ENCODE results near the gene AIRE. TPM values are rescaled to one million over a fixed set of nuclear protein-coding genes. Genes with fewer than 3 reads are reported as not detected.

AIRE gene
- total RNA-seq, 1 experiment from 2014 or later: not detected

- BruUV-seq (replicated peaks): no TSS peak
- no peaks in the 10 kb centered on the region for H3K36me3 Mint-ChIP-seq (ENCODE audit: insufficient read depth, unreplicated experiment)
- intact Hi-C loops (cut with micrococcal nuclease; ENCODE audit: unreplicated experiment): no loop called here
- H3K4me3 Mint-ChIP-seq (ENCODE audit: unreplicated experiment): no peak overlapping the region
- H3K27ac Mint-ChIP-seq (ENCODE audit: unreplicated experiment): no peak overlapping the region
- CTCF ChIA-PET: no interaction called here
- no peaks in the 10 kb centered on the region for H3K27me3 Mint-ChIP-seq (ENCODE audit: insufficient read depth, unreplicated experiment)
- no peaks in the 10 kb centered on the region for H3K4me1 Mint-ChIP-seq (ENCODE audit: low read depth, unreplicated experiment)
- no peaks in the 10 kb centered on the region for H3K9me3 ChIP-seq
- H3K4me1 ChIP-seq: no peaks in the 10 kb centered on the region
- H3K4me3 ChIP-seq (ENCODE audit: low read depth, low read length): no peak overlapping the region
- no peak for DNase-seq
- TF ChIP-seq, protein P1, sequence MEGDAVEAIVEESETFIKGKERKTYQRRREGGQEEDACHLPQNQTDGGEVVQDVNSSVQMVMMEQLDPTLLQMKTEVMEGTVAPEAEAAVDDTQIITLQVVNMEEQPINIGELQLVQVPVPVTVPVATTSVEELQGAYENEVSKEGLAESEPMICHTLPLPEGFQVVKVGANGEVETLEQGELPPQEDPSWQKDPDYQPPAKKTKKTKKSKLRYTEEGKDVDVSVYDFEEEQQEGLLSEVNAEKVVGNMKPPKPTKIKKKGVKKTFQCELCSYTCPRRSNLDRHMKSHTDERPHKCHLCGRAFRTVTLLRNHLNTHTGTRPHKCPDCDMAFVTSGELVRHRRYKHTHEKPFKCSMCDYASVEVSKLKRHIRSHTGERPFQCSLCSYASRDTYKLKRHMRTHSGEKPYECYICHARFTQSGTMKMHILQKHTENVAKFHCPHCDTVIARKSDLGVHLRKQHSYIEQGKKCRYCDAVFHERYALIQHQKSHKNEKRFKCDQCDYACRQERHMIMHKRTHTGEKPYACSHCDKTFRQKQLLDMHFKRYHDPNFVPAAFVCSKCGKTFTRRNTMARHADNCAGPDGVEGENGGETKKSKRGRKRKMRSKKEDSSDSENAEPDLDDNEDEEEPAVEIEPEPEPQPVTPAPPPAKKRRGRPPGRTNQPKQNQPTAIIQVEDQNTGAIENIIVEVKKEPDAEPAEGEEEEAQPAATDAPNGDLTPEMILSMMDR (IDR thresholded peaks at IDR 0.05; ENCODE audit: insufficient read depth in 1 of 2, low read depth in 1 of 2, low read length in 1 of 2, severe bottlenecking in 1 of 2, unreplicated experiment in 1 of 2): no peak
- no peaks in the 10 kb centered on the region for H3K27me3 ChIP-seq (replicated peaks; ENCODE audit: control insufficient read depth, insufficient read depth, low read length)
- POLR2A ChIA-PET: no interaction called here
- no peaks in the 10 kb centered on the region for H3K36me3 ChIP-seq (ENCODE audit: control insufficient read depth, insufficient read depth, low read length)
- H3K9me3 Mint-ChIP-seq (ENCODE audit: unreplicated experiment): no peaks in the 10 kb centered on the region
These were observed 1.7 kb upstream of the AIRE start for GRCh38 chr21:44283948-44284347.

- BruUV-seq (replicated peaks): no TSS peak
- Mint-ChIP-seq H3K27ac (ENCODE audit: unreplicated experiment) (no peak overlapping the region), H3K9me3 (ENCODE audit: unreplicated experiment) (no peaks in the 10 kb centered on the region), H3K4me3 (ENCODE audit: unreplicated experiment) (no peak overlapping the region), H3K27me3 (ENCODE audit: insufficient read depth, unreplicated experiment) (no peaks in the 10 kb centered on the region), H3K36me3 (ENCODE audit: insufficient read depth, unreplicated experiment) (no peaks in the 10 kb centered on the region), H3K4me1 (ENCODE audit: low read depth, unreplicated experiment) (no peaks in the 10 kb centered on the region)
- intact Hi-C loops (cut with micrococcal nuclease; ENCODE audit: unreplicated experiment): no loop called here
- TF ChIP-seq, protein P1 (IDR thresholded peaks at IDR 0.05; ENCODE audit: insufficient read depth in 1 of 2, low read depth in 1 of 2, low read length in 1 of 2, severe bottlenecking in 1 of 2, unreplicated experiment in 1 of 2): no peak
- Histone ChIP-seq H3K9me3 (no peaks in the 10 kb centered on the region), H3K27me3 (replicated peaks; ENCODE audit: control insufficient read depth, insufficient read depth, low read length) (no peaks in the 10 kb centered on the region), H3K4me3 (ENCODE audit: low read depth, low read length) (no peak overlapping the region), H3K36me3 (ENCODE audit: control insufficient read depth, insufficient read depth, low read length) (no peaks in the 10 kb centered on the region), H3K4me1 (no peaks in the 10 kb centered on the region)
- ChIA-PET CTCF (no interaction called here), POLR2A (no interaction called here)
- DNase-seq: no peak
These were observed 525 bp downstream of the AIRE start for GRCh38 chr21:44286086-44286715.

- Histone ChIP-seq H3K36me3 (ENCODE audit: control insufficient read depth, insufficient read depth, low read length) (no peaks in the 10 kb centered on the region), H3K4me3 (ENCODE audit: low read depth, low read length) (no peak overlapping the region), H3K9me3 (no peaks in the 10 kb centered on the region), H3K27me3 (replicated peaks; ENCODE audit: control insufficient read depth, insufficient read depth, low read length) (no peaks in the 10 kb centered on the region), H3K4me1 (no peaks in the 10 kb centered on the region)
- no peak for DNase-seq
- Mint-ChIP-seq H3K36me3 (ENCODE audit: insufficient read depth, unreplicated experiment) (no peaks in the 10 kb centered on the region), H3K27ac (ENCODE audit: unreplicated experiment) (no peak overlapping the region), H3K4me3 (ENCODE audit: unreplicated experiment) (no peak overlapping the region), H3K4me1 (ENCODE audit: low read depth, unreplicated experiment) (no peaks in the 10 kb centered on the region), H3K9me3 (ENCODE audit: unreplicated experiment) (no peaks in the 10 kb centered on the region), H3K27me3 (ENCODE audit: insufficient read depth, unreplicated experiment) (no peaks in the 10 kb centered on the region)
- intact Hi-C loops (cut with micrococcal nuclease; ENCODE audit: unreplicated experiment): no loop called here
- POLR2A ChIA-PET: no interaction called here
- CTCF ChIA-PET: no interaction called here
- TF ChIP-seq, protein P1 (IDR thresholded peaks at IDR 0.05; ENCODE audit: insufficient read depth in 1 of 2, low read depth in 1 of 2, low read length in 1 of 2, severe bottlenecking in 1 of 2, unreplicated experiment in 1 of 2): no peak
- no TSS peak for BruUV-seq (replicated peaks)
These were observed 1.3 kb downstream of the AIRE start for GRCh38 chr21:44286716-44287632.
